Adrenal gland (tissue), 12 donors: ENCODE data around the gene SHLD1. TPM values are rescaled to one million over a fixed set of nuclear protein-coding genes. Genes with fewer than 3 reads are reported as not detected.

Experiments used
- DNase-seq, 7 donors: peaks; one replicate each; pipeline ENCODE4 v3.0.0-alpha.2; 2019 to 2020
- H3K27ac ChIP-seq, 5 donors: fragments of 200-600 bp; sonication (generic) in 4 of 5; 1 replicate in 3 of 5; 2 replicates in 2 of 5; pipeline versions ENCODE4 v1.5.1 to v1.8.0; 2016 to 2020; ENCODE audit warnings: mild to moderate bottlenecking in 1 of 5
- H3K27me3 ChIP-seq: fragments of 200-600 bp; 2 replicates; pipeline ENCODE4 v1.8.0; 2021
- H3K36me3 ChIP-seq, 2 donors: fragments of 200-600 bp; replicated peaks in 1 of 2; 1 replicate in 1 of 2; 2 replicates in 1 of 2; pipeline versions ENCODE4 v1.5.1 to v1.8.0; 2018 to 2022
- H3K4me1 ChIP-seq, 2 donors: fragments of 200-600 bp; replicated peaks in 1 of 2; 1 replicate in 1 of 2; 2 replicates in 1 of 2; pipeline versions ENCODE4 v1.5.1 to v1.8.0; 2018 to 2021
- H3K4me3 ChIP-seq, 4 donors: fragments of 200-600 bp; sonication (generic) in 3 of 4; one replicate each; pipeline ENCODE4 v1.5.1; 2016 to 2018
- H3K9me3 ChIP-seq, 3 donors: fragments of 200-600 bp; sonication (generic) in 1 of 3; replicated peaks in 1 of 3; 1 replicate in 2 of 3; 2 replicates in 1 of 3; pipeline versions ENCODE4 v1.5.1 to v1.8.0; 2016 to 2021
- POLR2A ChIP-seq, 2 donors: fragments of 450-650 bp; IDR thresholded peaks; one replicate each; pipeline ENCODE4 v1.6.1; 2017; ENCODE audit warnings: antibody characterized with exemption in 2 of 2, mild to moderate bottlenecking in 2 of 2, moderate library complexity in 1 of 2
- WGBS, 4 donors: extraction: QIAGEN DNeasy Blood & Tissue Kit in 2 of 4; methylation state at CpG; one replicate each; pipeline versions ENCODE4 v1.1.5 to v1.1.7; 2013 to 2017; 5-methylcytosine and 5-hydroxymethylcytosine counted together
- intact Hi-C, 2 donors: fragments of 100-400 bp; cut with DNase I; formaldehyde crosslinking; loops; one replicate each; pipeline versions ENCODE4 v1.14.1 to v1.15.0; 2022 to 2023
- polyA plus RNA-seq, 3 donors: library from polyadenylated mRNA; stranded (reverse); fragments of 200-250 nt in 2 of 3; fragments of 350-450 nt in 1 of 3; fragmentation: Illumina TruSeq in 1 of 3; extraction: RNeasy Lipid Tissue Mini Kit (QIAGEN cat#74804) in 1 of 3; gene quantifications; one replicate each; pipeline ENCODE4 v1.2.3, GENCODE V29; 2013 to 2014
- total RNA-seq, 9 donors: library from RNA; depleted of rRNA in 4 of 9; stranded (reverse); fragments of >200 nt in 4 of 9; fragments of 120-200 nt in 1 of 9; fragmentation: NEBNext Ultra II Directional in 1 of 9; extraction: Animal tissue kit (Norgen Biotek cat#: 25700) in 1 of 9; gene quantifications; one replicate each; pipeline versions ENCODE4 v1.1.0 to v1.2.4, GENCODE V29; 2013 to 2023
- TF ChIP-seq, protein P1 (sequence below), 6 experiments: fragments of 450-650 bp in 4 of 6; fragments of 200-600 bp in 2 of 6; sonication (generic) in 1 of 6; IDR thresholded peaks; 1 replicate in 5 of 6; 2 replicates in 1 of 6; pipeline versions ENCODE4 v1.5.1 to v1.8.0; 2016 to 2021; ENCODE audit warnings: antibody characterized with exemption in 6 of 6, mild to moderate bottlenecking in 2 of 6, moderate library complexity in 1 of 6
- donor health status: healthy with polysubstance abuse.
- donor health status: Bipolar disorder and iron deficiency.
- donor health status: DM: yes; HTN: yes; CAD: no.
- donor health status: DM: no; HTN: no; CAD: no.
- donor health status: DM: no; HTN: no; CAD: no.
- donor health status: DM: yes; HTN: yes; CAD: no.

Gene SHLD1
- total and polyA plus RNA-seq, 12 donors: 3.6 to 18.0 (median 13.0) TPM

DNA sequence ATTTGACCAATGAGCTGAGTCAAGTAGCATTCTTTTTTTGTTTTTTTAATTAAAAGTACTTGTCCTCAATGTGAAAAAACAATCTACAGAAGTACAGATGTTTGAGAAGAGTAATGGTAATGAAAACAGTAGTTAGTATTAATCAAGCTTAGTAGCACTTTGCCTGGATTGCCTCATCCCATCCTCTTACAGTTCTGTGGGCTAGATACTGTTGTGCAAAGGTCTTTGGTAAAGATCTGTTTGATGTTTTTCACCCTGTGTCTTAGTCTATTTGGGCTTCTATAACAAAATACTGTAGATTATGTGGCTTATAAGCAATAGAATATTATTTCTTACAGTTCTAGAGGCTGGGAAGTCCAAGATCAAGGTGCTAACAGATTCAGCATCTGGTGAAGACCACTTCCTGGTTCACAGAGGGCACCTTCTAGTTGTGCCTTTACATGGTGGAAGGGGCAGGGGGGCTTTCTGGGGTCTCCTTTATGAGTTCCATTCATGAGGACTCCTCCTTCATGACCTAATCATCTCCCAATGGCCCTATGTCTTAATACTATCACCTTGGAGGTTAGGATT is 84.3 kb downstream of the SHLD1 start:
- peak overlapping the region; percentile 64 to 89 (median 76) for H3K27ac ChIP-seq
- TF ChIP-seq, protein P1, sequence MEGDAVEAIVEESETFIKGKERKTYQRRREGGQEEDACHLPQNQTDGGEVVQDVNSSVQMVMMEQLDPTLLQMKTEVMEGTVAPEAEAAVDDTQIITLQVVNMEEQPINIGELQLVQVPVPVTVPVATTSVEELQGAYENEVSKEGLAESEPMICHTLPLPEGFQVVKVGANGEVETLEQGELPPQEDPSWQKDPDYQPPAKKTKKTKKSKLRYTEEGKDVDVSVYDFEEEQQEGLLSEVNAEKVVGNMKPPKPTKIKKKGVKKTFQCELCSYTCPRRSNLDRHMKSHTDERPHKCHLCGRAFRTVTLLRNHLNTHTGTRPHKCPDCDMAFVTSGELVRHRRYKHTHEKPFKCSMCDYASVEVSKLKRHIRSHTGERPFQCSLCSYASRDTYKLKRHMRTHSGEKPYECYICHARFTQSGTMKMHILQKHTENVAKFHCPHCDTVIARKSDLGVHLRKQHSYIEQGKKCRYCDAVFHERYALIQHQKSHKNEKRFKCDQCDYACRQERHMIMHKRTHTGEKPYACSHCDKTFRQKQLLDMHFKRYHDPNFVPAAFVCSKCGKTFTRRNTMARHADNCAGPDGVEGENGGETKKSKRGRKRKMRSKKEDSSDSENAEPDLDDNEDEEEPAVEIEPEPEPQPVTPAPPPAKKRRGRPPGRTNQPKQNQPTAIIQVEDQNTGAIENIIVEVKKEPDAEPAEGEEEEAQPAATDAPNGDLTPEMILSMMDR (IDR thresholded peaks at IDR 0.05): no peak
- TF ChIP-seq POLR2A (IDR thresholded peaks at IDR 0.05): no peak
- no peak for DNase-seq
- H3K4me1 ChIP-seq: peaks cover 41 to 74% of the 10 kb centered on the region in 2 donors
- no peaks in the 10 kb centered on the region for H3K36me3 ChIP-seq
- H3K9me3 ChIP-seq: no peaks in the 10 kb centered on the region
- intact Hi-C loops: no loop called here
- no peaks in the 10 kb centered on the region for H3K27me3 ChIP-seq
- no peak overlapping the region for H3K4me3 ChIP-seq

DNA sequence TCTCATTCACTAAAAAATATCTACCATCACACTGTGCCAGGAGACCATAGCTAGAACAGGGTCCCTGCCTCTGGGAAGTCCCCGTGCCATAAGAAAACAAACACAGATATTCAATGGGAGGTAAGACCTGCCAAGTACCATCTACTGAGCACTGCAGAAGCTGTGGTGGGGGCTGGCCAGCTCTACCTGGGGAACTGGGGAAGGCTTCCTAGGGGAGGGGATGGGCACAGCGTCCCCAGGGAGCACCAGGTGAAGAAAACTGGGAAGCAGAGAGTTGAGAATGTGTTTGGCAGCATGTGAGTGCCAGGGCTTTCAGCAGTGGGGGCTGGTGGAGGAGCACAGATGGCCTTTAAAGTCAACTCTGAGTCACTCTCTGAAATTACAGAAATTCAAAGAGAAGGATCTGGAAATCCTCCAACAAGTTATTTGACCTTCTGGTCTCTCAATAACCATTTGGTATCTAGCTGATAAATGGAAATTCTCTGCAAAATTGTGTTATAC is 85.2 kb downstream of the SHLD1 start:
- no peak overlapping the region for H3K4me3 ChIP-seq
- no peaks in the 10 kb centered on the region for H3K9me3 ChIP-seq
- peaks cover 41 to 71% of the 10 kb centered on the region in 2 donors for H3K4me1 ChIP-seq
- no peaks in the 10 kb centered on the region for H3K36me3 ChIP-seq
- peak in 1 of 2 donors; percentile 53 for TF ChIP-seq POLR2A (IDR thresholded peaks at IDR 0.05)
- TF ChIP-seq, protein P1 (IDR thresholded peaks at IDR 0.05): no peak
- intact Hi-C loops: no loop called here
- WGBS, 4 donors: 34 to 54% (median 50%) methylated on average over 2 of the region's 2 CpGs
- H3K27ac ChIP-seq: peak overlapping the region; percentile 64 to 89 (median 76)
- H3K27me3 ChIP-seq: no peaks in the 10 kb centered on the region
- peak; percentile 66 to 92 (median 86) for DNase-seq

DNA sequence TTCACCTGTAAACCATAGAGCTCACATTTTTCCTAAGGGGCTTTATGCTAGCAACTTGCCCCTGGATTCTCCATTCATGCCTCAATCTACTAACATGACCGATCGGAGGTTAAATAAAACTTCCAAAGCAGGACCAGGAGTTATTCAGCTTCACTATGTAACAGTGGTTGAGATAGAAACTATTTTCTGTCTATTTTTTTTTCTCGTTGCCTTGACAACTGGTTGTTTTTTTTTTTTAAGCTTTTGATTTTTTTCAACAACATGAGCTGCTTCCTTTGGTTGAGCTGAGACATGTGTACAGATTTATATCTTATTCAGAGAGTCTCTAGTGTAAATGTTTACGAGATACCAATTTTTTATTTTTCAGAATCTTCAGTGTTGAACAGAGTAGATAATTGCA is 85.7 kb downstream of the SHLD1 start:
- intact Hi-C loops: no loop called here
- no peak for DNase-seq
- no peaks in the 10 kb centered on the region for H3K9me3 ChIP-seq
- H3K27me3 ChIP-seq: no peaks in the 10 kb centered on the region
- no peaks in the 10 kb centered on the region for H3K36me3 ChIP-seq
- H3K4me1 ChIP-seq: peaks cover 42 to 75% of the 10 kb centered on the region in 2 donors
- peak overlapping the region in 4 of 5 donors; percentile 70 to 89 (median 82) for H3K27ac ChIP-seq
- TF ChIP-seq, protein P1 (IDR thresholded peaks at IDR 0.05): no peak
- no peak for TF ChIP-seq POLR2A (IDR thresholded peaks at IDR 0.05)
- H3K4me3 ChIP-seq: no peak overlapping the region
- WGBS, 4 donors: 13 to 21% (median 18%) methylated on average over 4 of the region's 4 CpGs

DNA sequence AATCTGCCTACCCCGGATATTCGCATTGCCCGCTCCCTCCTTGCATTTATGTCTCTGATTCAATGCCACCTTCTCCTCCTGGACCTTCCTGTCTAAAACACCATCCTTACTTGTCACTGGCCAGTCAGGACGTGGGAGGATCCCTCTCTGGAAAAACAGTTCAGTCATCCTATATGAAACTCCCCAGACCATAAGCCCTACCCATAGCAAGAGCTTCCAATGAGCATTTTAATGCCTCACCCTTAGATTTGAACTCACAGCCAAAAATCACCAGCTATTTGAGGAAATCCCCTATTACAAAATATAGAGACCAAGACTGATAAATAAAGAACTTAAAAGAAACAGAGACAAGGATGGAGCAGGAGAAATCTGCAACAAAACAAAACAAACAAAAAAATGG is 86.4 kb downstream of the SHLD1 start:
- Histone ChIP-seq H3K27ac (peak overlapping the region; percentile 25 to 89 (median 76)), H3K4me1 (peaks cover 49 to 75% of the 10 kb centered on the region in 2 donors), H3K9me3 (no peaks in the 10 kb centered on the region), H3K27me3 (no peaks in the 10 kb centered on the region), H3K36me3 (no peaks in the 10 kb centered on the region), H3K4me3 (no peak overlapping the region)
- TF ChIP-seq POLR2A (IDR thresholded peaks at IDR 0.05): no peak
- TF ChIP-seq, protein P1 (IDR thresholded peaks at IDR 0.05): no peak
- DNase-seq: no peak
- intact Hi-C loops: no loop called here
- WGBS, 4 donors: 36 to 54% (median 44%) methylated on average over 4 of the region's 4 CpGs
